CD4-positive, alpha-beta T cell treated with Interleukin-21 for 1 hour (primary cell): ENCODE measurements around the gene FRYL.

ENCODE experiments used
- DNase-seq: peaks from one replicate; pipeline ENCODE4 v3.0.0-alpha.2; 2020

Gene FRYL

GRCh38 chr4:48602763-48603162 lies 177.3 kb downstream of the FRYL start:
- DNase-seq: no peak

DNA sequence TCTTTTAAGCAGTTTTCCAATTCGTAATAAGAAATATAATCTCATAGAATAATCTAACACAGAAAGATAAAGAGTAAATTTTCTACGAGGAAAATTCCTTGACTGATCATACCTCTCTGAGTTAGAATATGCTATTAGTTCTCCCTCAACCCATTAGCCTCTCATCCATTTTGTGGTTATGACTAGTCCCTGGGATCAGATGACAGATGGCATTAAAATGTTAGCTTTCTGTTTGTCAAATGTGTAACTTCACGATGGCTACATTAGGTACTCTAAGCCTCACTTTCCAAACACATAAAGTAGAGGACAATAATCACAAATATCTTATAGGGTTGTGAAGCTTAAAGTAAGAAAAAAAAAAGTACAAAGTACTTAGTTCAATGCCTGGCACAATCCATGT lies 177.9 kb downstream of the FRYL start:
- no peak for DNase-seq

DNA sequence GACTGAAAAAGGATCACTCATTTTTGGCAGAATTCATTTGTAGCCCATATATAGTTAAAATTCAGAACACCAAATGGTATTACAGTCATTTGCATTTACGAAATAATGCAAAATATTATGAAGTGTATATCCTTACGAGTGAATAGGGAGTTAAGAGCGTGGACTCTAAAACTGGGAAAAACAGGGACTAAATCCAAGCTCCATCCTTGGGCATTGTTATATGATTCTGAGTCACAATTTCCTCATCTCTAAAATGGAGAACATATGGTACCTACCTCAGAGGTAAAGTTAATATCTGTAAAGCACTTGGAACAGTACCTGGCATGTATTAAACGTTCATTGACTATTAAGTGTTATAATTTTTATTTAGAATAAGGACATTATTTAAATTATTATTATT lies 183.7 kb downstream of the FRYL start:
- no peak for DNase-seq

DNA sequence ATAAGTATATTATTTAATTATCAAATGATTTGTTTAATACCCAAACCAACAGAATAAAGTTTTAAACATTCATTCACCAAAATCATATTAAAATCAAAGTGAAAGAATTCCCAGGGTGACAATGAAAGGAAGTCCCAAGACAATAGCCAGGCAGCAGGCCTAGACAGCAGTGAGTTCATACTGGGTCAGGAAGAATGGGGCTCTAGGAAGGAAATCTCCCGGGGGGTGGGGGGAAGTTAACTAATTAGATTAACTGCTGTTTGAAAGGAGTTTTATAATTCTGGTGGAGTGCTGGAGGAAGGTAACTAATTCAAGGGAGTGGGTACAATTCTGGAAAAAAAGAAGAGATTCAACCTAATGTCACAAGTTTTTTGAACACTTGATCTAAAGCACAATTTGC lies 185.9 kb downstream of the FRYL start:
- DNase-seq: no peak

- no peak for DNase-seq
Measured at GRCh38 chr4:48591372-48591771, 188.7 kb downstream of the FRYL start.

DNA sequence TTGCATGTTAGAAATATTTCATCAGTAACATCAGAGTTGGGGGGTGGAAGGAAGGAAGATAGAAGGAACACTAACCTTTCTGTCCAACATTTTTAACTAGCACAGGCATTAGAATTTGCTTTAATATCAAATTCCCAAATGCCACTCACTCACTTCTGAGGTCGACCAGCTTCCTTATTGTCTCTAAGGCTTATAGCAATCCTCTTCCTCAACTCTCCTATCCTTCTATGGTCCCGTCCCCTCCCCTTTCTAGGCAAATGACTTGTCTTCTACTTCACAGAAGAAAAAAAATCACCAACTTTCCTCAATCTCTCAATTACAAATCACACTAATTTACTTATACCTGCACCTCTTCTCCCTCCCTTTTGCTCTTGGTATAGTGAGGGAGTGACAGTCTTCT lies 189.2 kb downstream of the FRYL start:
- no peak for DNase-seq

- no peak for DNase-seq
Measured at GRCh38 chr4:48589098-48589445, 191.0 kb downstream of the FRYL start.

GRCh38 chr4:48588230-48589097 lies 191.6 kb downstream of the FRYL start:
- DNase-seq: no peak

GRCh38 chr4:48585401-48585800 lies 194.7 kb downstream of the FRYL start:
- no peak for DNase-seq

- DNase-seq: peak; percentile 66
Measured at GRCh38 chr4:48578132-48578968, 201.7 kb downstream of the FRYL start.

DNA sequence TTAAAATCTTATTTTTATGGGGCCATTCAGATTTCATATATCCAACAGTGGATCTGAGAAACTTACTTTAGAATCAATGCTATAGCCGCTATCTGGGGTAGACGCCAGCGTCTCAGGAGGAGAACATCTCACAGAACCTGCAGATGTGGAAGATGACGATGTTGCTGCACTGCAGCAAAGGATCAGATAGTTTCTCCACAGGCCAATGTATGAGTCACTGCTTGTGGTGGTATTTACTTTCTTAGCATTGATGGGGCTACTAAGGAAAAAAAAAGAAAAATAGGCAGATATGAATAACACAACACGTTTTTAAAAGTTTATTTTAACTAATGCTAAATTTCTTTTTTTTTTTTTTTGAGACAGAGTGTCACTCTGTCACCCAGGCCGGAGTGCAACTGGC lies 204.1 kb downstream of the FRYL start:
- DNase-seq: no peak

GRCh38 chr4:48571471-48571870 lies 208.6 kb downstream of the FRYL start:
- no peak for DNase-seq

DNA sequence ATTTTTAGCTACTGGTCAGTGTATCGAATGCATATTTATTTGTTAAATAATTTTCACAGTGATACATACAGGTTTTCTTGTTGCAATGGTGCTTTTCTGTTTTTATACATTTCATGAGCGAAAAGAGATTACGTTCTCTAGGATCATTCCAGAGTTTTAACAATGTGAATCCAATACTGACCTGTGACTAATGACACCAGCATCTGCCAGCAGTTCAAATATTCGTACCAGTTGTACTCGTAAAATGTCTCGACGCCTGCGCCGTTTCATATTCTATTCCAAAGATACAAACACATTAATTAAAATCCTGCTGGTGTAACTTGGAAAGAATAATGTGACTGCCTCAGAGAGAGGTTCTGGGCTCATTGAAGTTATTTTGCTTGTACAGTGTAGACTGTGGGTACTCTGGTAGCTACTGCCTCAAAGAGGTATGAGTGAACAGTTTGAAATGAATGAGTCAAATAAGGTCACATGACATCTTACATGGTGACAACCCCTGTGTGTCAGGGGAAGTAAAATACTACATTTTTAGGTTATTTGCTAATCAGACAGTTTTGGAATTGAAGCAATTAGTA lies 209.3 kb downstream of the FRYL start:
- no peak for DNase-seq

- no peak for DNase-seq
Measured at GRCh38 chr4:48566034-48566384, 214.1 kb downstream of the FRYL start.

- no peak for DNase-seq
Measured at GRCh38 chr4:48565362-48566033, 214.6 kb downstream of the FRYL start.

DNA sequence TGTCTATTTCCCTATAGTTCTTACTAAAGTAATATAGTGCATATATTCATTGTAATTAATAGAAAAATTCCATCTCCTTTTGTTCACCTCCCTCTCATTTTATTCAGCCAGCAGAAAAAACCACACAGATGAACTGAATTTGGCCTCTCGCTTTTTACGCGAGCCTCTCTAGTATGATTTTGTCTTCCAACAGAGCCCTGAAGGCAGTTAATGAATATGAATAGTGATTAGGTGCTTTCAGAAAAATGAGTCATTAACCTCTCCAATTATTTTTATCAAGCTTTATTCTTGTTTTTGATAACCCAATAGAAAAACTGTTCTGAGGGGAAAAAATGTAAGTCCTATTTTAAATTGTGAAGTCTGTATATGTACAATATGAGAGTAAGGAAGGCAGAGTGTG lies 215.9 kb downstream of the FRYL start:
- DNase-seq: no peak

DNA sequence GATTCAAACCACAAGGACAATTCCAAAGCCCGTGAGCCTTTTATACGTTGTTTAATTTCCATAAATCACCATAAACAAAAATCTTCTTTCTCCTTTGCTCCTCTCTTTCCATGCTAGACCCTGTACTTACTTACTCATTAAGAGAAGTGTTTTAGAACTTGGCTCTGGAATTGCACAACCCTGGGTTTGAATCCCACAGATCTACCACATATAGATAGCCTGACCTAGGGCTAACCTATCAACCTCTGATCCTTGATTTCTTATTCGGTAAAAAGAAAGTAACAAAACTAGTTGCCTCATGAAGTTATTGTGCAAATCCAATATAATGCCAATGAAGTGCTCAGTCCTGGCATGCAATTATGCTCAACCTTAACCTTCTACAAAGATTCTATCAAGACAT lies 221.3 kb downstream of the FRYL start:
- no peak for DNase-seq

- DNase-seq: no peak
Measured at GRCh38 chr4:48558026-48558425, 222.1 kb downstream of the FRYL start.

DNA sequence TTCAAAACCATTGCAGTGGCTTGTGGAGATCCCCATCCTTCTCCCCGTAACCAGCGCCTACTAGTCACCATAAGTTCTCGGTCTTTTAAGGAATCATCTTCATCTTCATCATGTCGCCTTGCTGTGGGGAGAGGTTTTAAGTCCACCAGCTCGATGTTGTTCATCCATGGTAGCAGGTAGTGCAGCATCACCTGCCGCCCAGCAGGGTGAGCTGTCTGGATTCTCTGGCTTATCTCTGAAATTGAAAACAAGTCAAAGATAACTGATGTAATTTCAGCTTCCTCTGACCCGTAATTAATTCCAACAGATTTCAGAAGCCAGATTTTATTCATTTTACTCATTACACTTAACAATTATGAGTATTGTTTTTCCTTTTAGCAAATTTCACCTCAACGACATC lies 222.6 kb downstream of the FRYL start:
- no peak for DNase-seq

- DNase-seq: no peak
Measured at GRCh38 chr4:48556268-48556667, 223.8 kb downstream of the FRYL start.

DNA sequence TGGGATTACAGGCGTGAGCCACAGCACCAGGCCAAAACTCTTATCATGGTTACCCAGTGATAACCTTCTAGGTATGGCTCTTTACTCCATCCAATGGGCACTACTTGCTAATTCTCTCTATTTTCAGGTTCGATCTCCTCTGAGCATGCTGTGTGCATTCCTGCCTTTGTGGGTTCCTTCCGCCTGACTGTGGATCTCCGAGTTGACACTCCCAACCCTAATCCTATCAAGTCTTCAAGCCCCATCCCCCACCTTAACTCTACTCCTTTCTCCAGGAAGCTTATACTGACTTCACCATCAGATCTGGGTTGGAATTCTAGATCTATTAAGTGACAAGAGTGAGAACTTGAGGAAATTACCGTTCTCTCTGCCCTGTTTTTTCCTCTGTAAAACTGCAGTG lies 225.5 kb downstream of the FRYL start:
- DNase-seq: no peak

DNA sequence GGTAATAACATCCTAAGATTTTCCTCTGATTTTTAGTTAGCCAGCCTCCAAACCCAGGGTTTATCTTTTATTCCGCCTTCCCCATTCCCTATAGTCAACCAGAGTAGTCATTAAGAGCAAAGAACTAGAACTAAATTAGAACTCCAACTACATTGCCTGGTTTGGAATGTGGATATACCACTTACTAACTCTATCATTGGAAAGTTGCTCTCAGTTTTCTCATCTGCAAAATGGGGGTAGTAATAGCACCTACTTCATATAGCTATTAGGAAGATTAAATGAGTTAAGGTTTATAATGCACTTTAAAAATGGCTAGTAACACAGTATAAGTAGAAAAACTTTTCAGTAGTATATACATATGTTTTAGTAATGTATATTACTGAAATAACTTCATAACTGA lies 226.4 kb downstream of the FRYL start:
- DNase-seq: no peak

DNA sequence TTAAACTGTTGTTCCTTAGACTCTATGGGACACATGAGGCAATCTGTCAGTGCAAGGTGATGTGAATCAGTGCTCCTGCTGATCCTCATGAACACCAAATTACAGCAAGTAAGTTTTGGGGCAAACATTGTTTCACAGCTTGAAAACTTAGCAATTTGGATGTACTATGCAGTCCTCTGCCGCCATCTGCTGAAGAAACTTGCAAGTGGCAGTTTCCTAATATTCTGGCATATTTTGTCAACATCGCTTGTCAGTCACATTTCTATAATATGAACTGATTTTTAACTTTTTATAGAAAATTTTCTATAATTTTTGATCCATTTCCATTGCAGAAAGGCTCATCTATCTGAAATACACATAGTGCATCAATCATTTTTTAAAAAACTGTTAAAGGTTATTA lies 233.7 kb downstream of the FRYL start:
- DNase-seq: peak; percentile 25

- no peak for DNase-seq
Measured at GRCh38 chr4:48543796-48544195, 236.3 kb downstream of the FRYL start.
